GM08714 (cell line): Measurements from ENCODE around the gene IFT57.

Experiments used
- H3K4me3 ChIP-seq: fragments of 200-500 bp; sonication (Bioruptor generic); 2 replicates; pipeline ENCODE4 v1.5.1; 2014; ENCODE audit warnings: mild to moderate bottlenecking, low read length, inconsistent platforms
- ZNF274 ChIP-seq: IDR thresholded peaks from 2 replicates; pipeline ENCODE4 v1.6.1; 2012; ENCODE audit warnings: mild to moderate bottlenecking, low read depth, low read length

The IFT57 gene

DNA sequence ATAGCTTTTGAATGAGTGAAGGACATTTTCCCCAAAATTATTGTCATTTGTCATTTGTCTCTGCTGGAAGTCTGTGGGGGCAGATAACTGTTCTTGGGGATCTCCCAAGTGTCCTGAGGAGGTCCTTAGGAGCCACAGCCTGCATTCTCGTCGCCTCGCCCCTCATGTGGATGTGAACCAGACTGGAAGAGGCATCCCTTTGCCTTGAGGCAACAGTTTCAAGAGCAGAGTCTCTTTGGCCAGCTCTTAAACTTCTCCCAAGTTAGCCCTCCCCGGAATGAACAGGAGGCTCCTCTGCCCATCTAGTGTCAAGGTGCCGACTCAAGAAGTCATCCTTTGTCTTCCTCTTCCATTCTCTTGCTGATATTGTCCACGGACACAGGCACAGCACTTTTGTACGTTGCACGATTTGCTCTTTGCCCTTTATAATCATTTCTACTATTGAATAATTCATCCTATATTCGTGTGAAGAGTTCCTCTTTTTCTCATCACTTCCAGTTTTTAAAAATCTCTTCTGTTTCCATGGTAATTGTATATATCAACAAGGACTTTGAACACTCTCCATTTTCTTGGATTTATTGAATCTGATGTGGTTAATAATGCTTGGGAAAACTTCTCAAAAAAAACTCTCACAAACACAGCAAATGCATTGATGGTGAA, 90.6 kb downstream of the IFT57 start:
- H3K4me3 ChIP-seq, result no peak overlapping the region
- TF ChIP-seq ZNF274, result no peak

DNA sequence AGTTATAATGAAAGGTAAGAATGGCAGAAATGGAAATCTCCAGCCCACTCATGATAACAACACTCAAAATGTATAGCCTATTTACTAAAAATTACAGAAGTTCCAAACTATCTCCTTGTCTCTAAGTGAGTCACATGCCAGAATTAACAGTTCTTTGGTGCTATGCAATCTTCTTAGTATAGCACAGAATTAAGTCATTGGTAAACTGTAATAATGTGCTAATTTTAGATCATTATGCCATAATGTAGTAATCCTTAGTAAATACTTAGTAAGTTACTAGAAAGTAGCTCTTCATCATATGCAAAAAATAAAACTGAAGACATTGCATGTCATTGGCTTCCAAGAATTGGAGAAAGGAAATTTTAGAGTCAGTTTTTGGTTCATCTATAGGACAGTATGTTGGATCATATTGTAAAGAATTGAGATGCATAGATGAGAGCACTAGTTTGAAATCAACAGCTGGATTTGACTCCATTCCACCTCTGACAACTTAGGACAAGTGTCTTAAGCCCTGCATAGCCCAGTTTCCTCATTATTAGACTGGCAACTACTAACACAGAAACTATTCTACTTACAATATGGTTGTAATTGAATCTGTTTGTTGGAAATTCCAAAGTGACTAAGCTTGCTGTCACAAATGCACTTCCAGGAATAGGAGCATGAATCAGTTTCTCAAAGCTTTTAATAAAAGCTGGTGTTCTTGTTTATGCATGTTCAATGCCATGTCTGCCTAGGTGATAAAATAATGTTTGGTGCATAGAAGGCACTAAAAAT, 91.3 kb downstream of the IFT57 start:
- TF ChIP-seq ZNF274, result no peak
- no peak overlapping the region for H3K4me3 ChIP-seq

DNA sequence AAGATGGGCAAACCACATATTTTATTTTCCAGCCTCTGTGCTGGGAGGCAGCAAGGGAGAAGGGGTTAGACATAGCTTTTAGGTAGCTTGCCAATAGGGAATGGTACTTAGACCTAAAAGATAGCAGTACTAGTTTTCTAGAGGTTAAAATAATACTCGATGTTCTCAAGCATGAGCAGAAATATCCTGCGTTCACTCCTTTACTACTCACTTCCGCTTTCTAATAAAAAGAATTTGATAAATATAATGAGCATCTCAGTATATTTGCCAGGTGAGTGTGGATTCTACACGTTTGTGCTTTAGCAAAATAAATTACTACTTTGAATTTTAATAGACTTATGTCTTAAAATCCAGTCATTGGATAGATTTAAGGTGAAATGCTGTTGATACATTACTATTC, 92.0 kb downstream of the IFT57 start:
- no peak for TF ChIP-seq ZNF274
- no peak overlapping the region for H3K4me3 ChIP-seq

DNA sequence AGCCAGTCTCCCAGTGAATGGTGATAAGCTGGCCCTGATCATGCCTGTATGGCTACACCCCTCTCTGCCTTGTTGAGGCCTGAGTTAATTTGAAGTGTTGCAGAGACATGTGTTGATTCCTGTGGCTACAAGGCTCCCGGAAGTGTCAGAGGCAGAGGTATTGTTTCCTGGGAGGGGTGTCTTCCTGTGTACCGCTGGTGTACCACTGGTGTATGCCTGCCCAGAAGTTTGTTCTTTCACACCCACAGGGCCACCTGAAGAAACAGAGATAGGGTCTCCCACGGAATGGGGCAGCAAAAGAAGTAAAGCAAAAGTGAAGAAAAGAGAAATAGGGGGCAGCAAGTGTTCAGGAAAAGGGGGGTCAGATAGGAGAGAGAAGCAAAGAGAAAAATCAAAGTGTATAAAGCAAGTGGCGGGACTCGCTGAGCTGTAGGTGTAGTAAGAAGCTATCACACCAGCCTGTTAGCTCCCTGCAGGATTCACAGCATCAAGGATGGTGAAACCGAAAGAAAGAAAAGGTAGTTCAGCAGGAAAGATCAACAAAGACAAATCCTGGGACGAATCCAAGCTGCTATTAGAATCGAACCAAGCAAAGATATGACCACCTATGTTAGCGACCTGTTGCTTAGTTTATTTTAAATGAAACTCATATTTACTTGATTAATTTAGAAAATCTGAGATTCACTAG, 94.8 kb downstream of the IFT57 start:
- H3K4me3 ChIP-seq, result peak overlapping the region; percentile 69; the same call in 1 of the 2 replicates
- no peak for TF ChIP-seq ZNF274

DNA sequence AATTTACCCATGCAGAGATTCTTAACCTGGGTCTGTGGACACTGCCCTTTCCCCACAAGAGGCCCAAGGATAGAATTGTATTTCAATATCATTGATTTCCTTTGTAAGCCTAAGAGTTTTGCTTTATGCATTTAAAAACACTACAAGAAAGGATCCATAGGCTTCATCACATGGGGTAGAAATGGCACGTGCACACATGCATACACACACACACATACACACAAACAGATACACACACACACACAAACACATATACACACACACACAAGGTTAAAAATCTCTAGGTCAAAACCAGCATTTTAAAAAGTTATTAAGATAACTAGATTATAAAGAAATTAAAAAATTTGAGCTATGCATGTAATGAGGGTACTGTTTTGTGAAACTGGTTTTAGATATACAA, 95.9 kb downstream of the IFT57 start:
- peak overlapping the region; percentile 51 for H3K4me3 ChIP-seq
- TF ChIP-seq ZNF274, result no peak

DNA sequence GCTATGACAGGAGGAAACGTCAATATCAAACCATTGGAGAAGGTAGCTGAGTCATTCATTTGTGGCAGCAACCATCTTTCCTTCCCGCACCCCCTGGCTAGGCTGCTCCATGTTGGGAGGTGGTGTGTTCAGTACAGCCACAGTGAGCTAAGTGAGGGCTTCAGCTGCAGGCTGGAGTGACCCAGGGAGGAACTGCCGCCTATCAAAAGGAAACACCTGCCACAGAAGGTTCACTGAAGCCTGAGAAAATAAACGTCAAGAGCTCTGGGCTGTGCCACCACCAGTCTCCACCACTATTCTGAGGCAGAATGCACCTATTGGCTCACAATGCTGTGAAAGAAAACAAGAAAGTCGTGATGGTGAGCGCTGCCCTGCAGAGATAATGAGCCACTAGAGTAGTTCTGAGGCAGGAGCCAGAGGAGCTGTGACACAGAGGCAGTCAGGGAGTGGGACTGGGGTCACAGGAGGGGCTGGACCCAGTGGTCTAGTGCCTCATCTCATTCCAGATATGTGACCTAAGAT, 96.6 kb downstream of the IFT57 start:
- no peak for TF ChIP-seq ZNF274
- H3K4me3 ChIP-seq, result peak overlapping the region; percentile 51

DNA sequence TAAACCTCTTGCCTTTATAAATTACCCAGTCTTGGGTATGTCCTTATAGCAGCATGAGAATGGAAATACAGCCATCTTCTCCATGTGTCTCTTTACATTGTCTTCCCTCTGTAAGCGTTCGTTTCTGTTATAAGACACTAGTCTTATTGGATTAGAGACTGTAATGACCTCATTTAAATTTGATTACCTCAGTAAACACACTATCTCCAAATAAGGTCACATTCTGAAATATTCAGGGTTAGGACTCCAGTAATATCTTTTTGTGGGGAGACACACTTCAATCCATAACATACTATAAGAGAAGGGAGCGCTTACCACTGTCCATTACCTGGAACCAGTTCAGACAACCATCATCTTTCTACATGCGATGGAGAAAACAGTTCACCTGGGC, 97.1 kb downstream of the IFT57 start:
- no peak for TF ChIP-seq ZNF274
- peak overlapping the region; percentile 51 for H3K4me3 ChIP-seq

DNA sequence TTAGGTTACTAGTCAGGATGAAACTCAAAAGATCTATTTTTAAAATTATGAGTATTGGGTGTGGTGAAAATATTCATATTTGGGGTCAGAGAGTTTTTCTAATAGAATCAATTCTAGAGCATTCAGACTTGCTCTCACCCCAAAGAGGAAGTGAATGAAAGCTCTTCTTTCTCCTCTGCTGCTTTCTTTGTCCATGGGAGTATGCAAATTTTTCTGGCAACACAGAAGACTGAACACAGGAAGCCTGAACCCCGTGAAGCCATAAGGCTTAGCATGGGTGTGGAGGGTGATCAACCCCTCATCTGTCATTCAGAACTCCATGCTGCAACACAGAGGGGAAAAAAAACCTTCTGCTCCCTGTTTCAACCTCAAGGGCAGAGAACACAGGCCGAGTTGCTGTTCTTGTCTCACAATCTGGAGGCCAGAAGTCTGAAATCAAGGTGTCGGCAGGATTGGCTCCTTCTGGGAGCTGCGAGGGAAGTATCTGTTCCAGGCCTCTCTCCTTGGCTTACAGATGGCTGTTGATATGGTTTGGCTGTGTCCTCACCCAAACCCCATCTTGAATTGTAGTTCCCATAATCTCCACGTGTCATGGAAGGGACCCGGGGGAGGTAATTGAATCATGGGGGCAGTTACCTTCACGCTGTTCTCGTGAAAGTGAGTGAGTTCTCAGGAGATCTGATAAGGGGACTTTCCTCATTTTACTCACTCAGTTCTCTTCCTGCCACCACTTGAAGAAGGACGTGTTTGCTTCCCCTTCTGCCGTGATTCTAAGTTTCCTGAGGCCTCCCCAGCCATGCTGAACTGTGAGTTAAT, 97.7 kb downstream of the IFT57 start:
- no peak for TF ChIP-seq ZNF274
- peak overlapping the region; percentile 51 for H3K4me3 ChIP-seq

DNA sequence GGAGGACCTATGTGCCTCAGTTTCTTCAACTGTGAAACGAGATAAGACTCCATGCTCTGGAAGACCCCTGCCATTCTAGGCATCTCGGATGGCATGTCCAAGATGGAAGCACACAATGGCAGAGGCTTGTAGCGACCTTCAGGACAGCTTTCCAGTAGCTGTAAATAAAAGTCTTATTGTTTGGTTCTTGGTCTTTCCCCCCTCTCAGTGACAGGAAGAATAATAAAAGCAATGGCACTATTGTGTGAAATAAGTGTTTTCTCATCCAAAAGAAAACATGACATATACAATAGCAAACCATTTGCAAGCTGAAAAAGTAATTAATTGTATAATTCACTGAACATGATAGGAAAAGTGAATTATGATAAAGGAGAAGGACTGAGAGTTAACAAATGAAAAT, 98.9 kb downstream of the IFT57 start:
- TF ChIP-seq ZNF274, result no peak

DNA sequence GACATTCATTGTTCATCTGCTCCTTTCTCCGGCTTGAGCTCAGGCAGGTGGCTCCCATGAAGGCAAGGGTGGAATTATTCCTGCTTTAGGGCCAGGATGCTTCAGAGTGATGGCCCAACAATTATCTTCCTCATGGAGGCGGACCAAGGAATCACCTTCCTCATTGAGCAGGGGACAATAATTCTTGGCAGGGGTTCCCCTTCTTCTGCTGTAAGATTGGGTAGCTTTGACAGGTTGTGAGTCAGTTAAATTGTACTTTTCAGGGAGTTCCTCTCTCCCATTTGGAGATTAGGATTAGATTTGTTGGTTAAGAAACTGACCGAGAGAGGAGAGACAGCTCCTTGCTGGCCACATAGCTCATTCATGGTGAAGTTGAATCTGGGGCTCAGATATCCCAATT, 99.9 kb downstream of the IFT57 start:
- H3K4me3 ChIP-seq, result no peak overlapping the region
- no peak for TF ChIP-seq ZNF274

More for the DNA sequence above, 98.9 kb downstream of the IFT57 start:
- no peak overlapping the region; the same call in 1 of the 2 replicates for H3K4me3 ChIP-seq

DNA sequence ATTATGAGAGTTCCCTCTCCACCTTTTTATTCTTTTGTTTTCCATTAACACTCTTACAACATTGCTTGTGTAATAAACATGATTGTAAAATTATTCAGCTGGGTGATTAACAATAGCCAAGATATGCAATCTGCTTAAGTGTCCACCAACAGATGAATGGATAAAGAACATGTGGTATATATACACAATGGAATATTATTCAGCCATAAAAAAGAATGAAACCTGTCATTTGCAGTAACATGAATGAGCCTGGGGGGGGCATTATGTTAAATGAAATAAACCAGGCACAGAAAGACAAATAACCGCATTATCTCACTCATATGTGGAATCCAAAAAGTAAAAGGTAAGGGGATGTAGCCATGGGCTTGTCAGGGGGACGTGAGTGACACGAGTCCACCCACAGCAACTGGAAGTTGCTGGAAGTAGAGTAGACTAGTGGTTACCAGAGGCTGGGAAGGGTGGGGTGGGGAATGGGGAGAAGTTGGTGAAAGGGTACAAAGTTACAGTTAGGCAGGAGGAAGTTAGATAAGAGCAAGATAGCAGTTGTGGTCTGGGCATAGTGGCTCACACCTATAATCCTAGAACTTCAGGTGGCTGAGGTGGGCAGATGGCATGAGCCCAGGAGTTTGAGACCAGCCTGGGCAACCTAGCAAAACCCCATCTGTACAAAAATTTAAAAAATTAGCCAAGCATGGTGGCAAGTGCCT, 102.7 kb downstream of the IFT57 start:
- no peak overlapping the region for H3K4me3 ChIP-seq
- TF ChIP-seq ZNF274, result no peak

DNA sequence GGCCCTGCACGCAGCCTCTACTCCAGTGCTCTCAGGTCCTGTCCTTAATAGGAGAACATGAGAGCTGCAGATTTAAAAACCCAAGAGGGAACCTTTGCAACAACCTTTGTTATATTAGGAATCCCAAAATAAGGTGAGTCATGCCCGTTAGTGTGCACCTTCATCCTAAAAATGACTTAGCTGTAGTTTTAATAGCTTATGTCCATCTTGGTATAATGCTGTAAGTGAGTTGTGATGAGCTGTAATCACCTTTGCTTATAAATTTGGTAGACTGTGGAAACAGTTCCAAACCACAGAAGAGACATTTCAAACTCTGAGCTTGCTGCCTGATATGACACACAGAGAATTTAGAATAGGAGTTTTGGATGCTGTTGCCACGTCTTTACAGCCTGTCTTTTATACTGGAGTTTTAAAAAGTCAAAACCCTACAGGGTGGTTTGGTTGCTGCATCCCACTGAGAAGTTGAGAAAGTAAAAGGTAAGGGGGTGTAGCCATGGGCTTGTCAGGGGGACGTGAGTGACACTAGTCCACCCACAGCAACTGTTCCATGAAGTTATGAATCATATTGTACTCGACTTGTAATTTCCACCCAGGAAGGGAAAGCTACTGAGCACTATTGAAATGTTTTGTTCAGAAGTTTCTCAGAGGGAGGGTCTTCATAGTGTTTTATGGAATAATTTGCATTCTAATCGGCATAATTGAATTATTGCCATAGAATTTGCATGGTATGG, 104.0 kb downstream of the IFT57 start:
- no peak for TF ChIP-seq ZNF274
- no peak overlapping the region for H3K4me3 ChIP-seq
